Heart left ventricle (tissue), 16 donors: ENCODE results near the gene MTF1. TPM values are rescaled to one million over a fixed set of nuclear protein-coding genes. Genes with fewer than 3 reads are reported as not detected.

Source experiments
- ATAC-seq, 4 donors: fragments of 200-7000 bp; cut with Tn5 transposase; one replicate each; pipeline ENCODE4 v1.9.1; 2020 to 2022; ENCODE audit warnings: moderate library complexity in 4 of 4, mild to moderate bottlenecking in 3 of 4, moderate number of reproducible peaks in 1 of 4
- DNase-seq, 5 donors: peaks; one replicate each; pipeline ENCODE4 v3.0.0-alpha.2; 2020
- H3K27ac ChIP-seq, 12 donors: fragments of 200-600 bp; sonication (generic) in 4 of 12; one replicate each; pipeline versions ENCODE4 v1.5.0 to v1.8.0; 2016 to 2022; ENCODE audit warnings: mild to moderate bottlenecking in 2 of 12
- H3K27me3 ChIP-seq, 9 donors: fragments of 200-600 bp; sonication (generic) in 2 of 9; one replicate each; pipeline versions ENCODE4 v1.5.1 to v1.8.0; 2016 to 2022; ENCODE audit warnings: mild to moderate bottlenecking in 3 of 9
- H3K36me3 ChIP-seq, 9 donors: fragments of 200-600 bp; sonication (generic) in 2 of 9; one replicate each; pipeline versions ENCODE4 v1.5.0 to v1.8.0; 2018 to 2022; ENCODE audit warnings: mild to moderate bottlenecking in 2 of 9
- H3K4me1 ChIP-seq, 12 donors: fragments of 200-600 bp; sonication (generic) in 4 of 12; one replicate each; pipeline versions ENCODE4 v1.5.0 to v1.8.0; 2016 to 2022; ENCODE audit warnings: mild to moderate bottlenecking in 3 of 12
- H3K4me3 ChIP-seq, 12 donors: fragments of 200-600 bp; sonication (generic) in 4 of 12; one replicate each; pipeline versions ENCODE4 v1.5.0 to v1.8.0; 2017 to 2022; ENCODE audit warnings: mild to moderate bottlenecking in 9 of 12, moderate library complexity in 4 of 12
- H3K9me3 ChIP-seq, 12 donors: fragments of 200-600 bp; sonication (generic) in 4 of 12; one replicate each; pipeline versions ENCODE4 v1.5.0 to v1.8.0; 2016 to 2022; ENCODE audit warnings: mild to moderate bottlenecking in 1 of 12
- CTCF ChIP-seq, 12 donors: fragments of 200-600 bp; sonication (generic) in 4 of 12; IDR thresholded peaks; one replicate each; pipeline versions ENCODE4 v1.5.0 to v1.8.0; 2018 to 2022; ENCODE audit warnings: antibody characterized with exemption in 12 of 12, mild to moderate bottlenecking in 5 of 12
- POLR2A ChIP-seq, 2 donors: fragments of 450-650 bp; IDR thresholded peaks; one replicate each; pipeline ENCODE4 v1.6.1; 2017; ENCODE audit warnings: antibody characterized with exemption in 2 of 2, mild to moderate bottlenecking in 2 of 2, moderate library complexity in 2 of 2
- WGBS, 4 donors: extraction: QIAGEN DNeasy Blood & Tissue Kit in 2 of 4; methylation state at CpG; one replicate each; pipeline versions ENCODE4 v1.1.5 to v1.1.7; 2013 to 2018; 5-methylcytosine and 5-hydroxymethylcytosine counted together
- intact Hi-C, 10 donors: fragments of 100-400 bp; cut with DNase I; formaldehyde crosslinking; loops; one replicate each; pipeline versions ENCODE4 v1.11.1 to v1.14.2; 2022
- polyA plus RNA-seq, 2 donors: library from polyadenylated mRNA; stranded (reverse); fragments of 200-250 nt; gene quantifications; one replicate each; pipeline ENCODE4 v1.2.3, GENCODE V29; 2013
- total RNA-seq, 9 donors: library from RNA; depleted of rRNA in 2 of 9; stranded (reverse); fragments of >200 nt in 2 of 9; fragmentation: NEBNext Ultra II Directional in 3 of 9; extraction: Animal tissue kit (Norgen Biotek cat#: 25700) in 3 of 9; gene quantifications; one replicate each; pipeline versions ENCODE4 v1.1.0 to v1.2.4, GENCODE V29; 2016 to 2023
- donor health status: ischemic (EF 13 %, LVEDD 7.1; RV severe dilation, severe dysfunction).
- donor health status: healthy with polysubstance abuse.
- donor health status: DM: no; HTN: yes; CAD: no.
- donor health status: DM: no; HTN: no; CAD: no.
- donor health status: ischemic (EF 25% LVEDD 6.9; RV normal size, moderate dysfunction).
- donor health status: ischemic (EF 25% LVEDD 5.7; RV mildly dilated, moderate dysfunction).
- donor health status: healthy.
- donor health status: DM: yes; HTN: yes; CAD: no.
- donor health status: ischemic (EF 35%, LVEDD 5.7; RV mildly dilated, moderate dysfunction).
- donor health status: nonischemic (EF 11% LVEDD 7.7; RV severe dilation, severe dysfunction).
- donor health status: DM: yes; HTN: yes; CAD: no.
- donor health status: PGD.
- donor health status: ischemic (EF 29% LVEDD 5.4; RV normal size, mild dysfunction).
- donor health status: nonischemic (EF 23%, LVEDD 6.1; RV moderate dilation, normal function).

The MTF1 gene
- total and polyA plus RNA-seq, 11 donors, result 1.7 to 19.5 (median 12.0) TPM

GRCh38 chr1:37878071-37878470 lies 18.7 kb upstream of the MTF1 start:
- Histone ChIP-seq H3K4me3 (no peak overlapping the region), H3K27ac (no peak overlapping the region), H3K4me1 (no peaks in the 10 kb centered on the region), H3K27me3 (no peaks in the 10 kb centered on the region), H3K9me3 (no peaks in the 10 kb centered on the region), H3K36me3 (peaks cover 3 to 100% (median 96%) of the 10 kb centered on the region in 9 donors)
- 91 to 98% (median 93%) methylated on average over 4 to 6 of the region's 6 CpGs for WGBS, 4 donors
- no peak for TF ChIP-seq POLR2A (IDR thresholded peaks at IDR 0.05)
- no peak for TF ChIP-seq CTCF (IDR thresholded peaks at IDR 0.05)
- DNase-seq, result no peak
- ATAC-seq, result no peak
- intact Hi-C loops, result no loop called here

GRCh38 chr1:37875833-37876232 lies 16.4 kb upstream of the MTF1 start:
- TF ChIP-seq POLR2A (IDR thresholded peaks at IDR 0.05) (no peak), CTCF (IDR thresholded peaks at IDR 0.05) (no peak)
- H3K4me1 ChIP-seq, result no peaks in the 10 kb centered on the region

GRCh38 chr1:37872692-37873091 lies 13.3 kb upstream of the MTF1 start:
- H3K9me3 ChIP-seq, result no peaks in the 10 kb centered on the region
- no peaks in the 10 kb centered on the region for H3K4me1 ChIP-seq
- DNase-seq, result no peak
- ATAC-seq, result no peak
- H3K4me3 ChIP-seq, result no peak overlapping the region
- WGBS, 4 donors, result 93 to 97% (median 95%) methylated on average over 1 of the region's 1 CpG
- intact Hi-C loops, result no loop called here
- TF ChIP-seq CTCF (IDR thresholded peaks at IDR 0.05), result no peak
- TF ChIP-seq POLR2A (IDR thresholded peaks at IDR 0.05), result no peak
- no peak overlapping the region for H3K27ac ChIP-seq
- no peaks in the 10 kb centered on the region for H3K27me3 ChIP-seq
- peaks cover 3 to 100% (median 94%) of the 10 kb centered on the region in 9 donors for H3K36me3 ChIP-seq

More at GRCh38 chr1:37875833-37876232, 16.4 kb upstream of the MTF1 start:
- Histone ChIP-seq H3K27me3 (no peaks in the 10 kb centered on the region), H3K4me3 (no peak overlapping the region), H3K9me3 (no peaks in the 10 kb centered on the region), H3K27ac (no peak overlapping the region), H3K36me3 (peaks cover 3 to 100% (median 93%) of the 10 kb centered on the region in 9 donors)
- ATAC-seq (no peak), DNase-seq (no peak)
- 96 to 100% (median 100%) methylated on average over 1 of the region's 1 CpG for WGBS, 4 donors
- intact Hi-C loops, result no loop called here

DNA sequence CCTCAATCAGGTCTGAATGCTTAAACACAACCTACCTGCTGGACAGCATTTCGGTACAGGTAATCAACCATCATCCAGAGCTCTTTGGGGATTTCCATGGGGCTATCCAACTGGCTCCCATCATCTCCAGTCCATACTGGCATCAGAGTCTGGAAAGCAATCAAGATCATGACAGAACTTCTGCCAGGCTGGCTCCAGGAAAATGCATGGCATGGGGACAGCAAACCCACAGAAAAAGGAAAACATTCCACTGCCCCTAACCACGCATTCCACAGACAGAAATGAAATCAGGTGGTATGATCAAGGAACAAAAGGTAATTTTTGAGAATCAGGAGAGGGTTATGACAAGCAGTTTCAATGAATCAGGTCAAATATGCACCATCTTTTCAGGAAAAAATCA lies 9.1 kb upstream of the MTF1 start:
- peaks cover 0 to 100% (median 95%) of the 10 kb centered on the region in 9 donors for H3K36me3 ChIP-seq
- DNase-seq (no peak), ATAC-seq (no peak)
- H3K4me1 ChIP-seq, result no peaks in the 10 kb centered on the region
- H3K27ac ChIP-seq, result no peak overlapping the region
- H3K4me3 ChIP-seq, result no peak overlapping the region
- TF ChIP-seq POLR2A (IDR thresholded peaks at IDR 0.05), result no peak
- TF ChIP-seq CTCF (IDR thresholded peaks at IDR 0.05), result no peak
- H3K9me3 ChIP-seq, result no peaks in the 10 kb centered on the region
- WGBS, 4 donors, result 89 to 96% (median 93%) methylated on average over 2 of the region's 2 CpGs
- intact Hi-C loops, result loop anchor here in 2 of 10 donors (10.0 kb wide), 2 partner anchors 116 to 174 kb away; partner anchors contain the start of gene CDCA8 (in 1 of the 2)
- no peaks in the 10 kb centered on the region for H3K27me3 ChIP-seq
